MM.1S (cell line): Measurements from ENCODE around the gene DAO.

Experiments used
- DNase-seq: peaks from one replicate; pipeline ENCODE4 v3.0.0-alpha.2; 2015
- H2AFZ ChIP-seq: fragments of 300-600 bp; sonication (generic); 2 replicates; pipeline ENCODE4 v1.6.0; 2016; ENCODE audit warnings: antibody characterized with exemption, low read length
- H3F3A ChIP-seq: fragments of 300-600 bp; sonication (generic); 2 replicates; pipeline ENCODE4 v1.6.1; 2016; ENCODE audit warnings: mild to moderate bottlenecking, antibody characterized with exemption, low read length, moderate library complexity, mixed read lengths; ENCODE audit not compliant: insufficient read depth
- H3K27ac ChIP-seq: fragments of 300-600 bp; sonication (generic); 2 replicates; pipeline ENCODE4 v1.5.1; 2016; ENCODE audit warnings: mild to moderate bottlenecking, low read length
- H3K27me3 ChIP-seq: fragments of 300-600 bp; sonication (generic); replicated peaks from 2 replicates; pipeline ENCODE4 v1.6.0; 2016; ENCODE audit warnings: low read length; ENCODE audit not compliant: insufficient read depth
- H3K36me3 ChIP-seq: fragments of 300-600 bp; sonication (generic); replicated peaks from 2 replicates; pipeline ENCODE4 v1.6.1; 2016; ENCODE audit warnings: mild to moderate bottlenecking, low read length, mixed read lengths; ENCODE audit not compliant: insufficient read depth
- H3K4me1 ChIP-seq: fragments of 300-600 bp; sonication (generic); 2 replicates; pipeline ENCODE4 v1.6.1; 2016; ENCODE audit warnings: low read length, mixed read lengths
- H3K4me2 ChIP-seq: fragments of 300-600 bp; sonication (generic); 2 replicates; pipeline ENCODE4 v1.6.0; 2016; ENCODE audit warnings: low read depth, low read length
- H3K4me3 ChIP-seq: fragments of 300-600 bp; sonication (generic); 2 replicates; pipeline ENCODE4 v1.5.1; 2016; ENCODE audit warnings: low read length, mixed read lengths
- H3K79me2 ChIP-seq: fragments of 300-600 bp; sonication (generic); 2 replicates; pipeline ENCODE4 v1.6.1; 2016; ENCODE audit warnings: mixed run types, low read length, mixed read lengths
- H3K9ac ChIP-seq: fragments of 300-600 bp; sonication (generic); 2 replicates; pipeline ENCODE4 v1.6.1; 2016; ENCODE audit warnings: low read length, mixed read lengths
- H3K9me2 ChIP-seq: fragments of 300-600 bp; sonication (generic); replicated peaks from 2 replicates; pipeline ENCODE4 v1.6.1; 2016; ENCODE audit warnings: mild to moderate bottlenecking, low read length, mixed read lengths; ENCODE audit not compliant: insufficient read depth
- H3K9me3 ChIP-seq: fragments of 300-600 bp; sonication (generic); replicated peaks from 2 replicates; pipeline ENCODE4 v1.6.1; 2016; ENCODE audit warnings: mild to moderate bottlenecking, low read length, mixed read lengths; ENCODE audit not compliant: insufficient read depth
- H4K20me1 ChIP-seq: fragments of 300-600 bp; sonication (generic); 2 replicates; pipeline ENCODE4 v1.6.1; 2016; ENCODE audit warnings: mild to moderate bottlenecking, low read length, moderate library complexity, mixed read lengths; ENCODE audit not compliant: insufficient read depth
- EZH2 ChIP-seq: fragments of 300-600 bp; sonication (generic); optimal IDR thresholded peaks from 2 replicates; pipeline ENCODE3; 2017; ENCODE audit warnings: low read depth, mild to moderate bottlenecking, antibody characterized with exemption, low read length, mixed read lengths
- EZH2phosphoT487 ChIP-seq: fragments of 300-600 bp; sonication (generic); IDR thresholded peaks from 2 replicates; pipeline ENCODE4 v1.6.1; 2018; ENCODE audit warnings: antibody characterized with exemption, low read length
- TF ChIP-seq, protein P1 (sequence below): fragments of 300-600 bp; sonication (generic); IDR thresholded peaks from 2 replicates; pipeline ENCODE4 v1.5.1; 2016; ENCODE audit warnings: antibody characterized with exemption, low read length, mixed read lengths

DAO gene

DNA sequence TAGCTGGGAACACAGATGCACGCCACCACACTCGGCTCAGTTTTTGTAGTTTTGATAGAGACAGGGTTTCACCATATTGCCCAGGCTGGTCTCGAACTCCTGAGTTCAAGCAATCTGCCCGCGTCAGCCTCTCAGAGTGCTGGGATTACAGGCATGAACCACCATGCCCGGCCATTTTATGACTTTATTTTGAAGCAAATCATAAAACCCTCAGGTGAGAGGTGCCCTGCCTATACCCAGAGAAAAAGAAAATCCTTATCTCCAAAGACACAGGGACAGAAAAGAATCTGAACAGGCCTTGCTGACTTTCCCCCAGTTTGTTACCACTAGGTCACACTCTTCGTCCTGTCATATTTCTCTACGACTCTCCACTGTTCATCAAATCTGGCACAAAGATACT, 48.8 kb downstream of the DAO start:
- TF ChIP-seq EZH2phosphoT487 (no peak), EZH2 (no peak)
- TF ChIP-seq, protein P1, sequence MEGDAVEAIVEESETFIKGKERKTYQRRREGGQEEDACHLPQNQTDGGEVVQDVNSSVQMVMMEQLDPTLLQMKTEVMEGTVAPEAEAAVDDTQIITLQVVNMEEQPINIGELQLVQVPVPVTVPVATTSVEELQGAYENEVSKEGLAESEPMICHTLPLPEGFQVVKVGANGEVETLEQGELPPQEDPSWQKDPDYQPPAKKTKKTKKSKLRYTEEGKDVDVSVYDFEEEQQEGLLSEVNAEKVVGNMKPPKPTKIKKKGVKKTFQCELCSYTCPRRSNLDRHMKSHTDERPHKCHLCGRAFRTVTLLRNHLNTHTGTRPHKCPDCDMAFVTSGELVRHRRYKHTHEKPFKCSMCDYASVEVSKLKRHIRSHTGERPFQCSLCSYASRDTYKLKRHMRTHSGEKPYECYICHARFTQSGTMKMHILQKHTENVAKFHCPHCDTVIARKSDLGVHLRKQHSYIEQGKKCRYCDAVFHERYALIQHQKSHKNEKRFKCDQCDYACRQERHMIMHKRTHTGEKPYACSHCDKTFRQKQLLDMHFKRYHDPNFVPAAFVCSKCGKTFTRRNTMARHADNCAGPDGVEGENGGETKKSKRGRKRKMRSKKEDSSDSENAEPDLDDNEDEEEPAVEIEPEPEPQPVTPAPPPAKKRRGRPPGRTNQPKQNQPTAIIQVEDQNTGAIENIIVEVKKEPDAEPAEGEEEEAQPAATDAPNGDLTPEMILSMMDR: no peak
- no peak for DNase-seq
- Histone ChIP-seq H3K4me3 (no peak overlapping the region), H3K4me2 (no peak overlapping the region), H3F3A (no peaks in the 10 kb centered on the region), H2AFZ (no peak overlapping the region), H4K20me1 (no peaks in the 10 kb centered on the region), H3K4me1 (no peaks in the 10 kb centered on the region), H3K36me3 (no peaks in the 10 kb centered on the region), H3K9ac (no peak overlapping the region), H3K27me3 (no peaks in the 10 kb centered on the region), H3K27ac (no peak overlapping the region), H3K9me2 (no peaks in the 10 kb centered on the region), H3K9me3 (no peaks in the 10 kb centered on the region), H3K79me2 (no peaks in the 10 kb centered on the region)

DNA sequence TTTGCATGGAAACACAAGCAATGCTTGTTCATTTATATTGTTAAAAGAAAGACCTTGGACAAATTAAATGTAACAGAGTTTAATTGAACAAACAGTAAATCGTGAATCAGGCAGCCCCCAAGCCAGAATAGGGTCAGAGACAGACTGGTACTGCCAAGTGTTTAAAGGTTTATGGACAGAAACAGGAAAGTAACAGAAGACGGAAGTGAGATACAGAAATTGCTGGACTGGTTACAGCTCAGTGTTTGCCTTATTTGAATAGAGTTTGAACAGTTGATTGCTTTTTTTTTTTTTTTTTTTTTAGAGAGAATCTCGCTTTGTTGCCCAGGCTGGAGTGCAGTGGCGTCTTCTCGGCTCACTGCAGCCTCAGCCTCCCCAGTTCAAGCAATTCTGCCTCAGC, 50.3 kb downstream of the DAO start:
- no peak overlapping the region for H3K4me3 ChIP-seq

DNA sequence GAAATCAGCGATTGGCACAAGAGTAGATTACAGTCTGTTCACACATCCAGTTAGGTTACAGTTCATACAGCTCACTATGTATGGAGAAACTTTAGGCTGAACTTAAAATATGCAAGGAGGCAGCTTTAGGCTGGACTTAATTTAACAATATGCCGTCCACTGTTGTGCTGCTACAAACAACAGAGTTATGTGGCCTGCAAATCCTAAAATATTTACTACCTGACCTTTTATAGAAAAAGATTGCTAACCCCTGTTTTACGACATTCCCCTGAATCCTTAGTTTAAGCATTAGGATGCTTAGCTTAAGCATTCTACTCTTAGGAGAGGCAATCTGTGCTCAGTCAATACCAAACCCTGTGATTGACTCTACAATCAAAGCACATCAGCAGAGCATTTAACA, 50.9 kb downstream of the DAO start:
- no peaks in the 10 kb centered on the region for H3K9me3 ChIP-seq
- no peaks in the 10 kb centered on the region for H4K20me1 ChIP-seq
- H3K36me3 ChIP-seq: no peaks in the 10 kb centered on the region
- no peak overlapping the region for H3K4me3 ChIP-seq
- no peak overlapping the region for H3K9ac ChIP-seq
- no peaks in the 10 kb centered on the region for H3K9me2 ChIP-seq
- no peak overlapping the region for H3K4me2 ChIP-seq
- no peak for DNase-seq
- no peaks in the 10 kb centered on the region for H3K79me2 ChIP-seq
- H3K27ac ChIP-seq: no peak overlapping the region
- H3F3A ChIP-seq: no peaks in the 10 kb centered on the region
- TF ChIP-seq, protein P1: no peak
- TF ChIP-seq EZH2phosphoT487 (no peak), EZH2 (no peak)
- no peak overlapping the region for H2AFZ ChIP-seq
- H3K27me3 ChIP-seq: no peaks in the 10 kb centered on the region
- no peaks in the 10 kb centered on the region for H3K4me1 ChIP-seq

More for the DNA sequence above, 50.3 kb downstream of the DAO start:
- Histone ChIP-seq H3K36me3 (no peaks in the 10 kb centered on the region), H3K27me3 (no peaks in the 10 kb centered on the region), H3K4me1 (no peaks in the 10 kb centered on the region), H3K9me2 (no peaks in the 10 kb centered on the region), H3K79me2 (no peaks in the 10 kb centered on the region), H3K27ac (no peak overlapping the region), H3K9ac (no peak overlapping the region), H4K20me1 (no peaks in the 10 kb centered on the region), H3K9me3 (no peaks in the 10 kb centered on the region), H2AFZ (no peak overlapping the region), H3F3A (no peaks in the 10 kb centered on the region), H3K4me2 (no peak overlapping the region)
- DNase-seq: no peak
- TF ChIP-seq EZH2phosphoT487 (no peak), EZH2 (no peak)
- TF ChIP-seq, protein P1: no peak
